ENCODE data around the gene PNLIPRP2.

The PNLIPRP2 gene

GRCh38 chr10:116613471-116613870 lies 7.3 kb upstream of the PNLIPRP2 start:
- no peak for DNase-seq

- DNase-seq = no peak
These were observed 6.0 kb upstream of the PNLIPRP2 start for GRCh38 chr10:116614796-116615195.

- DNase-seq = no peak
These were observed 5.5 kb upstream of the PNLIPRP2 start for GRCh38 chr10:116615199-116615776.

- DNase-seq = no peak
These were observed 723 bp downstream of the PNLIPRP2 start for GRCh38 chr10:116621476-116621875.

- DNase-seq = no peak
These were observed 1.3 kb downstream of the PNLIPRP2 start for GRCh38 chr10:116621934-116622655.

GRCh38 chr10:116625845-116626244 lies 5.1 kb downstream of the PNLIPRP2 start:
- no peak for DNase-seq

- no peak for DNase-seq
These were observed 6.1 kb downstream of the PNLIPRP2 start for GRCh38 chr10:116626815-116627214.

GRCh38 chr10:116627386-116627933 lies 6.7 kb downstream of the PNLIPRP2 start:
- no peak for DNase-seq

- DNase-seq = no peak
These were observed 8.6 kb downstream of the PNLIPRP2 start for GRCh38 chr10:116629340-116629739.

DNA sequence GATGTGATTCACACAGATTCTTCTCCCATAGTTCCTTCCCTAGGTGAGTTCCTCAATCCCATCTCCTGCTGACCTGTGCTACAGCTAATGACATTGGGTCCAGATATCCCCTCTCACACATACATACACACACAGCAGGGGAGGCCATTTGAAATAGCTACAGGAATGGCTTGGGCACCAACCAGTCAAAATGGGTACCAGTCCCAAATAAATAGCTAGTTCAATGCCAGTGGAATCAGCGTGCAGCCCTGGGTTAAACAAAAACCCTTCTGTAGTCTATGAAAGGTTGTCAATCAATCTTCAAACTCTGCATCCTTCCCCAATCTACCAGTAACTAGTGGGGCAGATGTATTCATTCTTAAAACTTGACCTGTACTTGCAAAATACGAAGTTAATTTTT lies 9.3 kb downstream of the PNLIPRP2 start:
- no peak for DNase-seq

DNA sequence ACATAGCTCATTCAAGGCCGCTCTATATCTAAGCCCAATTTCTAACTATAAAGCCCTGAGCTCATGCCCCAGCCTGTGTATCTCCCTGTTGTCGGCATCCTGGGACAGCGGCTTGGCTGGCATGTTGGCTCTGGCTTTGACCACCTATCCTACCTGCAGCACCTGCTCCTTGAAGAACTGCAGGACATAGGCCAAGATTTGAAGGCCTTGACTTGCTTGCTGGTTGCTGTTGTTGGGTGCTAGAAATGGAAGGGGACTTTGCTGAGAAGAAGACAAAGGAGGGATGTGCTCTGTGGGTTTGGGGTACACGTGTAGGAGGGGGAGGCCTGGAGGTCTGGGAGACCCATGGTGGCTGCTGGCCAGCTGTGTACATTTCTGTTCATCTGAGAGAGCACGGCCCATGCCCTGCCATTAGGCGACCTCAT lies 11.1 kb downstream of the PNLIPRP2 start:
- no peak for DNase-seq

GRCh38 chr10:116632596-116633215 lies 12.0 kb downstream of the PNLIPRP2 start:
- DNase-seq = no peak

GRCh38 chr10:116633216-116633600 lies 12.5 kb downstream of the PNLIPRP2 start:
- DNase-seq = no peak

GRCh38 chr10:116634126-116634975 lies 13.6 kb downstream of the PNLIPRP2 start:
- no peak for DNase-seq

GRCh38 chr10:116636385-116636784 lies 15.6 kb downstream of the PNLIPRP2 start:
- no peak for DNase-seq

DNA sequence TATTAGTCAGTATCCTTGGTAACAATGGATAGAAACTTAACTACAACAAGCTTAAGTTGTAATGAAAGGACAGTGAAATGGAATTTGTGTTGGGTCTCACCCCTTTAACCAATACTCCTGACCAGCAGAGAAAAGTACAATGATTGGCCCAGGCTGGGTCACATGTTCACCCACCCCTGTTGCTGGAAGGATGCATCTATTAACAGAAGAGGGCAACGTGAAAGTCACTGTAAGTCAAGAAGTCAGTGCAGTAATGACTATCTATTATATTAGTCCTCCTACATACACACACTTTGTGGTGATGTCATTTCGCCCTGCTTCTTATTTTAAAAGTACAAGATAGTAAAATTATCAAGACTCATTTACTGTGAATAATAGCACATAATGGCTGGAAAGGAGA lies 16.2 kb downstream of the PNLIPRP2 start:
- no peak for DNase-seq

GRCh38 chr10:116637830-116638229 lies 17.1 kb downstream of the PNLIPRP2 start:
- peak; percentile 3 for DNase-seq

- no peak for DNase-seq
These were observed 25.7 kb downstream of the PNLIPRP2 start for GRCh38 chr10:116646502-116646901.

DNA sequence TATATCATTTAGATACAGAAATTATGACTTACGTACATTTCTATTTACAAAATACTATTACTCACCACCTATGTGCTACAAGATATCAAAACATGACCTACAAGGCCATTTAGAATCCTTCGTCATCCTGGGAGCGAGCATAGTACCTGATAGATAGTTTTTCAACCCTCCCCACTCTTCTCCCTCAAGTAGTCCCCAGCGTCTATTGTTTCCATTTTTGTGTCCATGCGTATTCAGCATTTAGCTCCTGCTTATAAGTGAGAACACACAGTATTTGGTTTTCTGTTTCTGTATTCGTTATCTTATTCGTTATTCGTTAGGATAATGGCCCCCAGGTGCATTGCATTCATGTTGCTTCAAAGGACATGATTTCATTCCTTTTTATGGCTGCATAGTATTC lies 28.1 kb downstream of the PNLIPRP2 start:
- no peak for DNase-seq

DNA sequence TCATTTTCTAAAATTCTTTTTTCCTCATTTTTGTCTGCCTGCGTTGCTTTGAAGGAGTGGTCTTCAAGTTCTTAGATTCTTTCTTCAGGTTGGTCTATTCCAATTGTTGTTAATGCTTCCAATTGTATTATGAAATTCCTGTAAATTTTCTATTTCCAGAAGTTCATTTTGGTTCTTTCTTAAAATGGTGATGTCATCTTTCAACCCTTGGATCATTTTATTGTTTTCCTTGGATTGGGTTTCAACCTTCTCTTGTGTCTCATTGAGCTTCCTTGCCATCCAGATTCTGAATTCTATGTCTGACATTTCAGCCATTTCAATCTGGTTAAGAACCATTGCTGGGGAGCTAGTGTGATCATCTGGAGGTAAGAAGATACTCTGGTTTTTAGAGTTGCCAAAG lies 33.1 kb downstream of the PNLIPRP2 start:
- DNase-seq = no peak

DNA sequence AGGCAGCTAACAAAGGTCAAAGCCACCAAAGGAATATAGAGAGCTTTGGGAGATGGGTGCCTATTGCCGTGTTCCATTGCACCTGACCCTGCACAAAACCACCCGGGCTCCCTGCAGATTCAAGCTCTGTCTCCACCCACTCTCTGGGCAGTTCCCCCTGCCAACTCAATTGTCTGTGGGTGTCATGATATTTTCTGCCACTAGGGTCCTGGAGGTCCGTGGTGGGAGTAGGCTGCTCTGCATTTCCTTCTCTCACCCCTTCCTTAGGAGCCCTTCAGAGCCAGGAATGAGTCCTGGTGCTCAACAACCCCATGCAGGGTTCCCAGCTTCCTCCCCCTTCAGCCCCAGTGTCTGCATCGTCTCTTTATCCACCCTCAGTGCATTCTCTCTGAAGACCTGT lies 34.1 kb downstream of the PNLIPRP2 start:
- no peak for DNase-seq

DNA sequence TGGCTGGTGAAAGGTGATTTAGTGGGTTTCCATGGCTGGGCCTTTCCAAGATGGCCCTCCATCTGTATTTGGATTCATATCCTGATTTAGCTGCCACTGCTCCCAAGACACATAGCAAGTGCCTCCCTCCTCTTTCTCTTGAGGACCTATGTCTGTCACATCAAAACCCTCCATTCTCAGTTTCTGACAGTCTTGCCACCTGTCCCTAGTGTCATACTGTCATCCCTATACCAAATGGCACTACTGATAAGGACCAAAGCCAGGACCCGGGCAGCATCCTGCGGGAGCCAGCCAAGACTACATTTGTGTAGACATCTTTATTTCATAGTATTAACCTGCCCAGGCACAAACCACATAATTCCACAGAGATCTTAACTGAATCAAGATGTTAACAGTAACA lies 34.8 kb downstream of the PNLIPRP2 start:
- no peak for DNase-seq

- no peak for DNase-seq
These were observed 35.3 kb downstream of the PNLIPRP2 start for GRCh38 chr10:116656044-116656443.
